ENCODE measurements around the gene TRIO. TPM values are rescaled to one million over a fixed set of nuclear protein-coding genes. Genes with fewer than 3 reads are reported as not detected.

Gene TRIO
- total RNA-seq, 1 donor, result 410 TPM

GRCh38 chr5:14177634-14178033 is 34.5 kb downstream of the TRIO start:
- H3K4me3 ChIP-seq (ENCODE audit: low read depth, low read length), result no peak overlapping the region
- TF ChIP-seq CTCF (IDR thresholded peaks at IDR 0.05; ENCODE audit: insufficient read depth, low read depth, low read length), result no peak
- no peak for DNase-seq (ENCODE audit: low read depth)

GRCh38 chr5:14178091-14178490 is 34.9 kb downstream of the TRIO start:
- H3K4me3 ChIP-seq (ENCODE audit: low read depth, low read length), result no peak overlapping the region
- no peak for DNase-seq (ENCODE audit: low read depth)
- TF ChIP-seq CTCF (IDR thresholded peaks at IDR 0.05; ENCODE audit: insufficient read depth, low read depth, low read length), result no peak

GRCh38 chr5:14178671-14179211 is 35.6 kb downstream of the TRIO start:
- no peak overlapping the region for H3K4me3 ChIP-seq (ENCODE audit: low read depth, low read length)
- peak; percentile 86 for DNase-seq (ENCODE audit: low read depth)

GRCh38 chr5:14179446-14179845 is 36.3 kb downstream of the TRIO start:
- H3K4me3 ChIP-seq (ENCODE audit: low read depth, low read length), result no peak overlapping the region
- DNase-seq (ENCODE audit: low read depth), result no peak
- TF ChIP-seq CTCF (IDR thresholded peaks at IDR 0.05; ENCODE audit: insufficient read depth, low read depth, low read length), result no peak

More at GRCh38 chr5:14178671-14179211, 35.6 kb downstream of the TRIO start:
- no peak for TF ChIP-seq CTCF (IDR thresholded peaks at IDR 0.05; ENCODE audit: insufficient read depth, low read depth, low read length)

GRCh38 chr5:14180437-14180836 is 37.3 kb downstream of the TRIO start:
- no peak for DNase-seq (ENCODE audit: low read depth)
- H3K4me3 ChIP-seq (ENCODE audit: low read depth, low read length), result no peak overlapping the region
- TF ChIP-seq CTCF (IDR thresholded peaks at IDR 0.05; ENCODE audit: insufficient read depth, low read depth, low read length), result no peak

- no peak overlapping the region for H3K4me3 ChIP-seq (ENCODE audit: low read depth, low read length)
- no peak for TF ChIP-seq CTCF (IDR thresholded peaks at IDR 0.05; ENCODE audit: insufficient read depth, low read depth, low read length)
- DNase-seq (ENCODE audit: low read depth), result no peak
These were observed 38.3 kb downstream of the TRIO start for GRCh38 chr5:14181299-14181968.

GRCh38 chr5:14182761-14183160 is 39.6 kb downstream of the TRIO start:
- TF ChIP-seq CTCF (IDR thresholded peaks at IDR 0.05; ENCODE audit: insufficient read depth, low read depth, low read length), result no peak
- no peak for DNase-seq (ENCODE audit: low read depth)
- H3K4me3 ChIP-seq (ENCODE audit: low read depth, low read length), result no peak overlapping the region
